Neural cell (in vitro differentiated cells): ENCODE measurements around the gene OBSCN. TPM values are rescaled to one million over a fixed set of nuclear protein-coding genes. Genes with fewer than 3 reads are reported as not detected.

ENCODE experiments used
- H2AFZ ChIP-seq: fragments of 200-600, 300-800 bp; sonication (generic), shearing (Covaris generic); 2 replicates; pipeline ENCODE4 v1.6.0; 2014; ENCODE audit warnings: low read depth, mild to moderate bottlenecking, antibody characterized with exemption, low read length, moderate library complexity
- H3F3A ChIP-seq: fragments of 200-600 bp; shearing (Covaris generic); 2 replicates; pipeline ENCODE4 v1.6.1; 2016; ENCODE audit warnings: mild to moderate bottlenecking, moderate library complexity, mixed read lengths, antibody characterized with exemption, low read length; ENCODE audit not compliant: insufficient read depth, poor library complexity, severe bottlenecking
- H3K27ac ChIP-seq: fragments of 200-600, 300-800 bp; sonication (generic), shearing (Covaris generic); 2 replicates; pipeline ENCODE4 v1.5.1; 2014; ENCODE audit warnings: mild to moderate bottlenecking, low read length, moderate library complexity
- H3K27me3 ChIP-seq: fragments of 300-800, 200-600 bp; sonication (generic), shearing (Covaris generic); 2 replicates; pipeline ENCODE4 v1.6.0; 2014; ENCODE audit warnings: mild to moderate bottlenecking, low read depth, low read length, moderate library complexity; ENCODE audit not compliant: insufficient read depth
- H3K36me3 ChIP-seq: fragments of 300-800, 200-600 bp; sonication (generic), shearing (Covaris generic); 2 replicates; pipeline ENCODE4 v1.5.1; 2014; ENCODE audit warnings: mild to moderate bottlenecking, antibody characterized with exemption, low read length, moderate library complexity; ENCODE audit not compliant: insufficient read depth
- H3K4me2 ChIP-seq: fragments of 300-800, 200-600 bp; sonication (generic), shearing (Covaris generic); 2 replicates; pipeline ENCODE4 v1.6.0; 2014; ENCODE audit warnings: mild to moderate bottlenecking, low read length
- H3K4me3 ChIP-seq: fragments of 300-800, 200-600 bp; sonication (generic), shearing (Covaris generic); 2 replicates; pipeline ENCODE4 v1.5.1; 2014; ENCODE audit warnings: mild to moderate bottlenecking, low read length, moderate library complexity
- H3K79me2 ChIP-seq: fragments of 200-600 bp; shearing (Covaris generic); replicated peaks from 2 replicates; pipeline ENCODE4 v1.6.0; 2014; ENCODE audit warnings: mild to moderate bottlenecking, low read length, moderate library complexity; ENCODE audit not compliant: insufficient read depth
- H3K9ac ChIP-seq: fragments of 300-800, 200-600 bp; sonication (generic), shearing (Covaris generic); 2 replicates; pipeline ENCODE4 v1.6.1; 2016; ENCODE audit warnings: mild to moderate bottlenecking, low read length, mixed read lengths
- H3K9me2 ChIP-seq: fragments of 200-600 bp; shearing (Covaris generic); 2 replicates; pipeline ENCODE4 v1.6.1; 2016; ENCODE audit warnings: mild to moderate bottlenecking, low read length, mixed read lengths; ENCODE audit not compliant: insufficient read depth
- H3K9me3 ChIP-seq: fragments of 200-600, 300-800 bp; sonication (generic), shearing (Covaris generic); 2 replicates; pipeline ENCODE4 v1.6.1; 2016; ENCODE audit warnings: mild to moderate bottlenecking, mixed run types, low read length, moderate library complexity, mixed read lengths
- H4K20me1 ChIP-seq: fragments of 200-600 bp; shearing (Covaris generic); 2 replicates; pipeline ENCODE4 v1.6.1; 2016; ENCODE audit warnings: mild to moderate bottlenecking, mixed run types; ENCODE audit not compliant: insufficient read depth
- EP300 ChIP-seq: fragments of 450-650 bp; conservative IDR thresholded peaks from 2 replicates; pipeline ENCODE4 v1.6.1; 2014; ENCODE audit warnings: antibody characterized with exemption, mild to moderate bottlenecking, moderate library complexity; ENCODE audit not compliant: poor library complexity, severe bottlenecking
- EZH2 ChIP-seq: fragments of 200-600, 300-800 bp; shearing (Covaris generic), sonication (generic); IDR thresholded peaks from 2 replicates; pipeline ENCODE4 v1.6.1; 2014; ENCODE audit warnings: antibody characterized with exemption, low read length, borderline replicate concordance, mild to moderate bottlenecking; ENCODE audit not compliant: insufficient read depth, poor library complexity, severe bottlenecking
- MXI1 ChIP-seq: fragments of 450-650 bp; conservative IDR thresholded peaks from 2 replicates; pipeline ENCODE4 v1.6.1; 2014; ENCODE audit warnings: antibody characterized with exemption, mild to moderate bottlenecking; ENCODE audit not compliant: poor library complexity, severe bottlenecking
- POLR2AphosphoS5 ChIP-seq: IDR thresholded peaks from 2 replicates; pipeline ENCODE4 v1.6.1; 2012
- RAD21 ChIP-seq: fragments of 450-650 bp; conservative IDR thresholded peaks from 2 replicates; pipeline ENCODE4 v1.6.1; 2014; ENCODE audit warnings: antibody characterized with exemption, mild to moderate bottlenecking, moderate library complexity
- SMC3 ChIP-seq: fragments of 450-650 bp; conservative IDR thresholded peaks from 2 replicates; pipeline ENCODE4 v1.6.1; 2014; ENCODE audit warnings: antibody characterized with exemption, mild to moderate bottlenecking, moderate library complexity; ENCODE audit not compliant: poor library complexity
- TAF1 ChIP-seq: IDR thresholded peaks from 2 replicates; pipeline ENCODE4 v1.6.1; 2012; ENCODE audit warnings: low read depth
- polyA plus RNA-seq: library from polyadenylated mRNA; depleted of rRNA; stranded (reverse); fragments of >200 nt; gene quantifications from 2 replicates; pipeline ENCODE4 v1.2.3, GENCODE V29; 2014
- TF ChIP-seq, protein P1 (sequence below): fragments of 450-650 bp; IDR thresholded peaks from 2 replicates; pipeline ENCODE4 v1.5.1; 2014; ENCODE audit warnings: antibody characterized with exemption, mild to moderate bottlenecking, moderate library complexity; ENCODE audit not compliant: poor library complexity, severe bottlenecking
- TF ChIP-seq, protein P2 (sequence below): IDR thresholded peaks from 2 replicates; pipeline ENCODE4 v1.6.1; 2012; ENCODE audit warnings: borderline replicate concordance

OBSCN gene
- polyA plus RNA-seq, 1 donor from 2014 or later, result 7.2 TPM

DNA sequence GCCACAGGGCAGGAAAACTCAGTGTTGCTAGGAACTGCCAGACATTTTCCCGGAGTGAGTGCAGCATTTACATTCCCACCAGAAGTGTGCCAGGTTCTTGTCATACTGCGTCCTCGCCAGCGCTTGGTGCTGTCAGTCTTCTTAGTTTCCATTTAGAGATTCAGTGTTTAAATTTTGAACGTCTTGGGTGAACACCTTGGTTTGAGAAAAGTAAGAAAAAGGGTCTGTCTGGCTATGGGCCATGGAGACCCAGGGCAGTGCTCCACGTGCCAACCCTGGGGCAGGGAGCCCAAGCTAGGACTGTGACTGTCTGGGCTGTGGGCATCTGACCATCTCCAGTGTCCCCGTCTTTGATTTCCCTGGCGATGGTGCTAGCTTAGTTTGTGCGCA is 26.2 kb upstream of the OBSCN start:
- Histone ChIP-seq H3K79me2 (no peaks in the 10 kb centered on the region), H3K27ac (no peak overlapping the region), H2AFZ (no peak overlapping the region), H3K4me3 (no peak overlapping the region), H3K36me3 (no peaks in the 10 kb centered on the region), H3K9me2 (no peaks in the 10 kb centered on the region), H3K27me3 (no peaks in the 10 kb centered on the region), H3K4me2 (no peak overlapping the region), H3K9me3 (no peaks in the 10 kb centered on the region), H4K20me1 (no peaks in the 10 kb centered on the region), H3F3A (no peaks in the 10 kb centered on the region), H3K9ac (no peak overlapping the region)
- TF ChIP-seq TAF1 (no peak), POLR2AphosphoS5 (no peak), SMC3 (no peak), EZH2 (no peak), EP300 (no peak), RAD21 (no peak), MXI1 (no peak)
- TF ChIP-seq, protein P1, sequence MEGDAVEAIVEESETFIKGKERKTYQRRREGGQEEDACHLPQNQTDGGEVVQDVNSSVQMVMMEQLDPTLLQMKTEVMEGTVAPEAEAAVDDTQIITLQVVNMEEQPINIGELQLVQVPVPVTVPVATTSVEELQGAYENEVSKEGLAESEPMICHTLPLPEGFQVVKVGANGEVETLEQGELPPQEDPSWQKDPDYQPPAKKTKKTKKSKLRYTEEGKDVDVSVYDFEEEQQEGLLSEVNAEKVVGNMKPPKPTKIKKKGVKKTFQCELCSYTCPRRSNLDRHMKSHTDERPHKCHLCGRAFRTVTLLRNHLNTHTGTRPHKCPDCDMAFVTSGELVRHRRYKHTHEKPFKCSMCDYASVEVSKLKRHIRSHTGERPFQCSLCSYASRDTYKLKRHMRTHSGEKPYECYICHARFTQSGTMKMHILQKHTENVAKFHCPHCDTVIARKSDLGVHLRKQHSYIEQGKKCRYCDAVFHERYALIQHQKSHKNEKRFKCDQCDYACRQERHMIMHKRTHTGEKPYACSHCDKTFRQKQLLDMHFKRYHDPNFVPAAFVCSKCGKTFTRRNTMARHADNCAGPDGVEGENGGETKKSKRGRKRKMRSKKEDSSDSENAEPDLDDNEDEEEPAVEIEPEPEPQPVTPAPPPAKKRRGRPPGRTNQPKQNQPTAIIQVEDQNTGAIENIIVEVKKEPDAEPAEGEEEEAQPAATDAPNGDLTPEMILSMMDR, result no peak
- TF ChIP-seq, protein P2, sequence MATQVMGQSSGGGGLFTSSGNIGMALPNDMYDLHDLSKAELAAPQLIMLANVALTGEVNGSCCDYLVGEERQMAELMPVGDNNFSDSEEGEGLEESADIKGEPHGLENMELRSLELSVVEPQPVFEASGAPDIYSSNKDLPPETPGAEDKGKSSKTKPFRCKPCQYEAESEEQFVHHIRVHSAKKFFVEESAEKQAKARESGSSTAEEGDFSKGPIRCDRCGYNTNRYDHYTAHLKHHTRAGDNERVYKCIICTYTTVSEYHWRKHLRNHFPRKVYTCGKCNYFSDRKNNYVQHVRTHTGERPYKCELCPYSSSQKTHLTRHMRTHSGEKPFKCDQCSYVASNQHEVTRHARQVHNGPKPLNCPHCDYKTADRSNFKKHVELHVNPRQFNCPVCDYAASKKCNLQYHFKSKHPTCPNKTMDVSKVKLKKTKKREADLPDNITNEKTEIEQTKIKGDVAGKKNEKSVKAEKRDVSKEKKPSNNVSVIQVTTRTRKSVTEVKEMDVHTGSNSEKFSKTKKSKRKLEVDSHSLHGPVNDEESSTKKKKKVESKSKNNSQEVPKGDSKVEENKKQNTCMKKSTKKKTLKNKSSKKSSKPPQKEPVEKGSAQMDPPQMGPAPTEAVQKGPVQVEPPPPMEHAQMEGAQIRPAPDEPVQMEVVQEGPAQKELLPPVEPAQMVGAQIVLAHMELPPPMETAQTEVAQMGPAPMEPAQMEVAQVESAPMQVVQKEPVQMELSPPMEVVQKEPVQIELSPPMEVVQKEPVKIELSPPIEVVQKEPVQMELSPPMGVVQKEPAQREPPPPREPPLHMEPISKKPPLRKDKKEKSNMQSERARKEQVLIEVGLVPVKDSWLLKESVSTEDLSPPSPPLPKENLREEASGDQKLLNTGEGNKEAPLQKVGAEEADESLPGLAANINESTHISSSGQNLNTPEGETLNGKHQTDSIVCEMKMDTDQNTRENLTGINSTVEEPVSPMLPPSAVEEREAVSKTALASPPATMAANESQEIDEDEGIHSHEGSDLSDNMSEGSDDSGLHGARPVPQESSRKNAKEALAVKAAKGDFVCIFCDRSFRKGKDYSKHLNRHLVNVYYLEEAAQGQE, result no peak

DNA sequence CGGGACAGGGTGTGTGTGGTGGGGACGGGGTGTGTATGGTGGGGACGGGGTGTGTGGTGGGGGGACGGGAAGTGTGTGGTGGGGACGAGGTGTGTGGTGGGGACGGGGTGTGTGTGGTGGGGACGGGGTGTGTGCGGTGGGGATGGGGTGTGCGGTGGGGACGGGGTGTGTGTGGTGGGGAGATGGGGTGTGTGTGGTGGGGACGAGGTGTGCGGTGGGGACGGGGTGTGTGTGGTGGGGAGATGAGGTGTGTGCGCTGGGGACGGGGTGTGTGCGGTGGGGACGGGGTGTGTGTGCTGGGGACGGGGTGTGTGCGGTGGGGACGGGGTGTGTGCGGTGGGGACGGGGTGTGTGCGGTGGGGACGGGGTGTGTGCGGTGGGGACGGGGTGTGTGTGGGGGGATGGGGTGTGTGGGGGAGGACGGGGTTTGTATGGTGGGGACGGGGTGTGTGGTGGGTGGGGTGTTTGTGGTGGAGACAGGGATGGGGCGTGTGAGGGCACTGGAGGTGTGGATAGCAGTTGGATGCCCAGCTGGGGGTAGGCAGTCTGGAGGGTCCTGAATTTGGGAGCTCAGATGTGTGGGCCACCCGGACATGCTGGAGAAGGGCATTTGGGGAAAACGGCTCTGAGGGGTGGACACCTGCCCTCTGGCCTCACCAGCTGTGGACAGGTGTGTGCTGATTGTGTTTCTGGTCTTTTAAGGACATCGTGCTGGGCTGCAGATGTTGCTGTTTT is 25.4 kb upstream of the OBSCN start:
- Histone ChIP-seq H3F3A (no peaks in the 10 kb centered on the region), H3K36me3 (no peaks in the 10 kb centered on the region), H3K27me3 (no peaks in the 10 kb centered on the region), H3K9me2 (no peaks in the 10 kb centered on the region), H3K9me3 (no peaks in the 10 kb centered on the region), H4K20me1 (no peaks in the 10 kb centered on the region), H3K4me3 (no peak overlapping the region), H3K79me2 (no peaks in the 10 kb centered on the region), H3K4me2 (no peak overlapping the region), H2AFZ (no peak overlapping the region), H3K27ac (no peak overlapping the region), H3K9ac (no peak overlapping the region)
- TF ChIP-seq POLR2AphosphoS5 (no peak), TAF1 (no peak), SMC3 (no peak)
